Endothelial cell of umbilical vein (primary cell): ENCODE measurements around the gene CLIP3. TPM values are rescaled to one million over a fixed set of nuclear protein-coding genes. Genes with fewer than 3 reads are reported as not detected.

Experiments used
- BruUV-seq: library from RNA; stranded (reverse); fragments of 400-500 nt; replicated peaks from 2 replicates; lab custom pipeline; 2021; lab: Mats Ljungman, UMichigan
- CTCF ChIA-PET: fragments of 300-600, 350-600 bp; sonication (Branson Sonifier 250); formaldehyde crosslinking; loops from one replicate; lab custom pipeline; 2021; ENCODE audit warnings: antibody characterized with exemption, inconsistent platforms; lab: Charles Lee
- POLR2A ChIA-PET: fragments of 300-600, 350-600 bp; sonication (Branson Sonifier 250); formaldehyde crosslinking; loops from one replicate; lab custom pipeline; 2021; ENCODE audit warnings: antibody characterized with exemption, inconsistent platforms; lab: Charles Lee
- DNase-seq: peaks from one replicate; pipeline ENCODE4 v3.0.0-alpha.2; 2011; ENCODE audit warnings: low read depth, low spot score
- FAIRE-seq: peaks from 2 replicates; lab custom pipeline; 2011; peaks lifted over from hg19 to GRCh38; lab: Jason Lieb, UNC
- H2AFZ ChIP-seq: 2 replicates; pipeline ENCODE4 v1.6.0; 2012; ENCODE audit warnings: low read depth, low read length, control low read depth, inconsistent platforms
- H3K27ac ChIP-seq: 2 replicates; pipeline ENCODE4 v1.5.1; 2011; ENCODE audit warnings: low read depth, mild to moderate bottlenecking, control low read depth, low read length, moderate library complexity; ENCODE audit not compliant: insufficient read depth
- H3K27me3 ChIP-seq, 2 experiments: 2 replicates each; pipeline versions ENCODE4 v1.6.0 to v1.6.1; 2011; ENCODE audit warnings: low read length in 2 of 2, mixed read lengths in 1 of 2; ENCODE audit not compliant: control insufficient read depth in 2 of 2, insufficient read depth in 2 of 2
- H3K36me3 ChIP-seq, 2 experiments: 2 replicates in 1 of 2; 3 replicates in 1 of 2; pipeline ENCODE4 v1.5.1; 2011; ENCODE audit warnings: low read length in 2 of 2, mild to moderate bottlenecking in 1 of 2, moderate library complexity in 1 of 2; ENCODE audit not compliant: control insufficient read depth in 2 of 2, insufficient read depth in 2 of 2; ENCODE audit errors: extremely low read depth in 1 of 2
- H3K4me1 ChIP-seq: 3 replicates; pipeline ENCODE4 v1.5.1; 2011; ENCODE audit warnings: mild to moderate bottlenecking, low read length; ENCODE audit not compliant: control insufficient read depth, insufficient read depth; ENCODE audit errors: extremely low read depth
- H3K4me2 ChIP-seq: 2 replicates; pipeline ENCODE4 v1.6.1; 2011; ENCODE audit warnings: low read length, control low read depth, mixed read lengths; ENCODE audit not compliant: insufficient read depth
- H3K4me3 ChIP-seq, 3 experiments: fragments of 200-600 bp in 1 of 3; sonication (generic), shearing (Covaris generic) in 1 of 3; replicated peaks in 1 of 3; 2 replicates each; pipeline ENCODE4 v1.5.1; 2011 to 2016; ENCODE audit warnings: control low read depth in 3 of 3, low read length in 3 of 3, mild to moderate bottlenecking in 2 of 3, inconsistent platforms in 1 of 3, low read depth in 1 of 3, moderate library complexity in 1 of 3; ENCODE audit not compliant: insufficient read depth in 1 of 3
- H3K79me2 ChIP-seq: 2 replicates; pipeline ENCODE4 v1.6.0; 2012; ENCODE audit warnings: low read length, inconsistent platforms; ENCODE audit not compliant: control insufficient read depth, insufficient read depth
- H3K9ac ChIP-seq: replicated peaks from 2 replicates; pipeline ENCODE3; 2011; ENCODE audit warnings: low read length, control low read depth; ENCODE audit not compliant: insufficient read depth; ENCODE audit errors: extremely low read depth
- H3K9me1 ChIP-seq: replicated peaks from 3 replicates; pipeline ENCODE4 v1.6.0; 2011; ENCODE audit warnings: mild to moderate bottlenecking, low read length; ENCODE audit not compliant: control insufficient read depth, insufficient read depth; ENCODE audit errors: extremely low read depth
- H3K9me3 ChIP-seq: replicated peaks from 2 replicates; pipeline ENCODE4 v1.5.1; 2012; ENCODE audit warnings: low read length, inconsistent platforms; ENCODE audit not compliant: control insufficient read depth, insufficient read depth
- H4K20me1 ChIP-seq: replicated peaks from 2 replicates; pipeline ENCODE3; 2011; ENCODE audit warnings: mild to moderate bottlenecking, low read length; ENCODE audit not compliant: control insufficient read depth, insufficient read depth; ENCODE audit errors: extremely low read depth
- EZH2 ChIP-seq: IDR thresholded peaks from 2 replicates; pipeline ENCODE4 v1.6.1; 2012; ENCODE audit warnings: borderline replicate concordance, low read depth, mild to moderate bottlenecking, moderate library complexity, low read length, inconsistent platforms; ENCODE audit not compliant: severe bottlenecking
- FOS ChIP-seq: IDR thresholded peaks from 2 replicates; pipeline ENCODE4 v1.6.1; 2011; ENCODE audit warnings: mild to moderate bottlenecking, low read length, moderate library complexity, borderline replicate concordance; ENCODE audit not compliant: insufficient read depth
- GATA2 ChIP-seq: IDR thresholded peaks from 2 replicates; pipeline ENCODE4 v1.7.0; 2011; ENCODE audit warnings: low read depth, mild to moderate bottlenecking, moderate library complexity, mixed read lengths, low read length; ENCODE audit not compliant: insufficient read length, insufficient read depth
- JUN ChIP-seq: IDR thresholded peaks from 2 replicates; pipeline ENCODE4 v1.6.1; 2011; ENCODE audit warnings: borderline replicate concordance, low read depth; ENCODE audit not compliant: insufficient read length, insufficient read depth
- MYC ChIP-seq: IDR thresholded peaks from one replicate; pipeline ENCODE4 v1.6.1; 2011; ENCODE audit warnings: mild to moderate bottlenecking, low read depth, low read length
- POLR2A ChIP-seq: IDR thresholded peaks from 2 replicates; pipeline ENCODE4 v1.6.1; 2012; ENCODE audit warnings: low read depth, mild to moderate bottlenecking, control low read depth, low read length
- POLR2AphosphoS5 ChIP-seq: IDR thresholded peaks from 2 replicates; pipeline ENCODE4 v1.6.1; 2012; ENCODE audit warnings: low read depth, mild to moderate bottlenecking, control low read depth, low read length, moderate library complexity; ENCODE audit not compliant: insufficient read depth
- dilution Hi-C: fragments of 300-500 bp; cut with MboI; formaldehyde crosslinking; loops from one replicate; pipeline ENCODE4 v1.15.0; 2019; ENCODE audit warnings: low sequenced_read_pairs; ENCODE audit not compliant: extremely low pct_ligation_motif_present
- intact Hi-C: fragments of 100-400 bp; cut with micrococcal nuclease; formaldehyde crosslinking; loops from one replicate; pipeline ENCODE4 v1.10.0; 2022
- polyA plus RNA-seq, 4 experiments: library from polyadenylated mRNA; depleted of rRNA in 3 of 4; stranded (reverse) in 3 of 4; unstranded in 1 of 4; fragments of >200 nt; gene quantifications; 2 replicates each; pipeline versions ENCODE4 v1.2.1 to v1.2.3, GENCODE V29; 2011 to 2012; ENCODE audit warnings: missing spikeins in 1 of 4
- total RNA-seq: library from RNA; stranded (reverse); gene quantifications from 2 replicates; pipeline ENCODE4 v1.2.3, GENCODE V29; 2021
- TF ChIP-seq, protein P1 (sequence below), 2 donors: IDR thresholded peaks; 1 replicate in 1 of 2; 2 replicates in 1 of 2; pipeline ENCODE4 v1.5.1; 2011; ENCODE audit warnings: low read length in 2 of 2, mild to moderate bottlenecking in 2 of 2, moderate library complexity in 2 of 2, control low read depth in 1 of 2, inconsistent platforms in 1 of 2, low read depth in 1 of 2; ENCODE audit not compliant: insufficient read depth in 1 of 2; ENCODE audit errors: extremely low read depth in 1 of 2
- TF ChIP-seq, protein P2 (sequence below): IDR thresholded peaks from 2 replicates; pipeline ENCODE4 v1.6.1; 2011; ENCODE audit not compliant: insufficient read depth, insufficient read length

The CLIP3 gene
- total and polyA plus RNA-seq, 2 donors (not counting 3 experiments of a cell fraction or from before 2014, with no cell fraction given): 7.0 to 24.4 TPM

DNA sequence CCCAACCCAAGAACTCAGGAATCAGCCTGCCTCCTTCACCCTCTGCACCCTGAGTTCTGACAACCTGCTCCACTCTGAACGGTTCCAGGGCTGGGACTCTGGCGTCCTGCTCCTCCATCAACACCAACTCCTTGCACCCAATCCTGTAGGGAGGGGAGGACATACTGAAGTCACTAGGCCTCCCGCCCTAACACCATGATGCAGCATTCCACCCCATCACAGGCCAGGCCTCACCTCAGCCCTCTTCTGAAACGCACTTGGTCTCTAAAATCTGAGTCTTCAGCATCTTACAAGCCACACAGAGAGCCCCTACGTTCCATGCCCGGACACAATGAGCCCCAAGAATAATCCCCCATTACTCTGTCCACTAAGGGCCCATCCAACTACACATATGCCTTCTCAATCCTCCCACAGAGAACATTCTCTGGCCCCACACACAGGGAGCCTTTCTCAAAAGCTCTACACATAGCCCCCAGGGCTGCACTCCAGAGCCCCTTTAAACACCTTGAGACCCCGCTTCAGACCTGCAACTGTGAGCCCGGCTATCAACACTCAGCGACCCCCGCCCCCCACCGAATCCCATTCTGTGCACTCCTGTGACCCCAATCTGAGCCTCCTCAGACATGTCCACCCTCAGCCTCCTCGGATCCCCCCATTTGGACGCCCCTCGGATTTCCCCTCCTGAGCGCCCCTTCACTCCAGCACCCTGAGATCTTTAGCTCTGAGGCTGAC lies 19.2 kb downstream of the CLIP3 start:
- CTCF ChIA-PET: interaction anchor here (0.8 to 1.2 kb wide), 6 partner anchors 8 to 40 kb away, joined by 3 to 6 read pairs (median 4); partner anchors contain the start of genes CLIP3, SDHAF1 and THAP8
- Histone ChIP-seq H3K36me3 (peaks cover 0 to 12% of the 10 kb centered on the region in 2 experiments), H4K20me1 (no peaks in the 10 kb centered on the region), H3K4me2 (peak overlapping the region; percentile 93), H3K4me3 (peak overlapping the region; percentile 69 to 96 (median 91)), H3K27me3 (no peaks in the 10 kb centered on the region), H3K27ac (peak overlapping the region; percentile 65), H3K79me2 (no peaks in the 10 kb centered on the region), H3K9me1 (no peaks in the 10 kb centered on the region), H3K4me1 (peaks cover 14% of the 10 kb centered on the region), H3K9me3 (no peaks in the 10 kb centered on the region), H3K9ac (peak overlapping the region; percentile 88), H2AFZ (peak overlapping the region; percentile 94)
- dilution Hi-C loops: no loop called here
- BruUV-seq: no TSS peak
- no peak for DNase-seq
- TF ChIP-seq EZH2: no peak
- no peak for TF ChIP-seq FOS
- TF ChIP-seq, protein P1, sequence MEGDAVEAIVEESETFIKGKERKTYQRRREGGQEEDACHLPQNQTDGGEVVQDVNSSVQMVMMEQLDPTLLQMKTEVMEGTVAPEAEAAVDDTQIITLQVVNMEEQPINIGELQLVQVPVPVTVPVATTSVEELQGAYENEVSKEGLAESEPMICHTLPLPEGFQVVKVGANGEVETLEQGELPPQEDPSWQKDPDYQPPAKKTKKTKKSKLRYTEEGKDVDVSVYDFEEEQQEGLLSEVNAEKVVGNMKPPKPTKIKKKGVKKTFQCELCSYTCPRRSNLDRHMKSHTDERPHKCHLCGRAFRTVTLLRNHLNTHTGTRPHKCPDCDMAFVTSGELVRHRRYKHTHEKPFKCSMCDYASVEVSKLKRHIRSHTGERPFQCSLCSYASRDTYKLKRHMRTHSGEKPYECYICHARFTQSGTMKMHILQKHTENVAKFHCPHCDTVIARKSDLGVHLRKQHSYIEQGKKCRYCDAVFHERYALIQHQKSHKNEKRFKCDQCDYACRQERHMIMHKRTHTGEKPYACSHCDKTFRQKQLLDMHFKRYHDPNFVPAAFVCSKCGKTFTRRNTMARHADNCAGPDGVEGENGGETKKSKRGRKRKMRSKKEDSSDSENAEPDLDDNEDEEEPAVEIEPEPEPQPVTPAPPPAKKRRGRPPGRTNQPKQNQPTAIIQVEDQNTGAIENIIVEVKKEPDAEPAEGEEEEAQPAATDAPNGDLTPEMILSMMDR (IDR thresholded peaks at IDR 0.05; ENCODE audit: extremely low read depth in 1 of 2, insufficient read depth in 1 of 2, low read depth in 1 of 2, low read length in 2 of 2): no peak
- TF ChIP-seq POLR2A: no peak
- TF ChIP-seq, protein P2, sequence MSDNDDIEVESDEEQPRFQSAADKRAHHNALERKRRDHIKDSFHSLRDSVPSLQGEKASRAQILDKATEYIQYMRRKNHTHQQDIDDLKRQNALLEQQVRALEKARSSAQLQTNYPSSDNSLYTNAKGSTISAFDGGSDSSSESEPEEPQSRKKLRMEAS: no peak
- TF ChIP-seq POLR2AphosphoS5: no peak
- no peak for TF ChIP-seq MYC
- TF ChIP-seq JUN: no peak
- TF ChIP-seq GATA2: no peak
- peak; percentile 37 for FAIRE-seq
- intact Hi-C loops: loop anchor here (1.0 kb wide), 3 partner anchors 18 to 102 kb away; partner anchors contain the start of genes SDHAF1, TBCB, THAP8 and WDR62
- POLR2A ChIA-PET: interaction anchor here (0.9 kb wide), 1 partner anchor 40 kb away, joined by 3 read pairs; no protein-coding TSS in a partner anchor
